K562 (cell line): ENCODE measurements around the gene PNKD. TPM values are rescaled to one million over a fixed set of nuclear protein-coding genes. Genes with fewer than 3 reads are reported as not detected.

Experiments used
- CBFB ChIP-seq: sonication (generic); formaldehyde crosslinking; IDR thresholded peaks from 2 replicates; pipeline ENCODE4 v1.4.0; 2020; ENCODE audit warnings: mild to moderate bottlenecking, missing genetic modification reagents
- CSDE1 ChIP-seq, 2 experiments: fragments of 450-650 bp; IDR thresholded peaks; 2 replicates each; pipeline ENCODE4 v1.6.1; 2016; ENCODE audit warnings: mild to moderate bottlenecking in 1 of 2
- FUS ChIP-seq: fragments of 200-400 bp; formaldehyde crosslinking; optimal IDR thresholded peaks from 2 replicates; pipeline ENCODE3; 2017; ENCODE audit warnings: low read depth, low read length
- KAT7 ChIP-seq: sonication (generic); formaldehyde crosslinking; IDR thresholded peaks from 2 replicates; pipeline ENCODE4 v1.8.0; 2022; ENCODE audit warnings: missing genetic modification reagents, mild to moderate bottlenecking, borderline replicate concordance
- MBD2 ChIP-seq: sonication (generic); IDR thresholded peaks from 2 replicates; pipeline ENCODE4 v1.6.1; 2016; ENCODE audit warnings: low read depth, borderline replicate concordance
- MEF2A ChIP-seq: IDR thresholded peaks from 2 replicates; pipeline ENCODE4 v1.6.1; 2011; ENCODE audit warnings: low read depth, mild to moderate bottlenecking, low read length, moderate library complexity; ENCODE audit not compliant: control insufficient read depth
- NFIC ChIP-seq: fragments of 450-650 bp; IDR thresholded peaks from 2 replicates; pipeline ENCODE4 v1.6.1; 2017; ENCODE audit warnings: mild to moderate bottlenecking, inconsistent platforms
- PRPF4 ChIP-seq: fragments of 200-400 bp; formaldehyde crosslinking; IDR thresholded peaks from one replicate; pipeline ENCODE4 v1.6.1; 2017; ENCODE audit warnings: low read length, low read depth, mild to moderate bottlenecking; ENCODE audit not compliant: insufficient read depth, poor library complexity, severe bottlenecking
- RBFOX2 ChIP-seq: fragments of 200-400 bp; formaldehyde crosslinking; IDR thresholded peaks from 2 replicates; pipeline ENCODE4 v1.6.1; 2017; ENCODE audit warnings: low read depth, mild to moderate bottlenecking, low read length, moderate library complexity
- SP2 ChIP-seq: IDR thresholded peaks from 2 replicates; pipeline ENCODE4 v1.6.1; 2011; ENCODE audit warnings: mild to moderate bottlenecking, low read depth, low read length, moderate library complexity; ENCODE audit not compliant: poor library complexity, severe bottlenecking; ENCODE audit errors: extremely low read depth
- VEZF1 ChIP-seq: fragments of 200-800 bp; sonication (Bioruptor generic); IDR thresholded peaks from 2 replicates; pipeline ENCODE4 v1.6.1; 2017; ENCODE audit warnings: missing genetic modification characterization, missing compliant biosample characterization
- ZBTB1 ChIP-seq: sonication (generic); formaldehyde crosslinking; IDR thresholded peaks from 2 replicates; pipeline ENCODE4 v1.8.1; 2023; ENCODE audit warnings: missing genetic modification reagents, low read depth, mild to moderate bottlenecking, borderline replicate concordance
- ZBTB33 ChIP-seq: sonication (generic); formaldehyde crosslinking; IDR thresholded peaks from 2 replicates; pipeline ENCODE4 v1.8.1; 2023; ENCODE audit warnings: mild to moderate bottlenecking, missing genetic modification reagents
- ZBTB49 ChIP-seq: sonication (generic); formaldehyde crosslinking; IDR thresholded peaks from 2 replicates; pipeline ENCODE4 v1.8.0; 2022; ENCODE audit warnings: missing genetic modification reagents, mild to moderate bottlenecking, borderline replicate concordance
- ZNF592 ChIP-seq: fragments of 450-650 bp; IDR thresholded peaks from 2 replicates; pipeline ENCODE4 v1.6.1; 2017; ENCODE audit warnings: antibody characterized with exemption, mild to moderate bottlenecking
- ZNF717 ChIP-seq: fragments of 250-450 bp; sonication (Bioruptor Pico); IDR thresholded peaks from 2 replicates; pipeline ENCODE4 v1.5.0; 2021
- polyA plus RNA-seq, 8 experiments: library from polyadenylated mRNA; depleted of rRNA in 4 of 8; stranded (reverse) in 5 of 8; unstranded in 3 of 8; fragments of >200 nt; fragmentation: Nextera tagmentation in 2 of 8; fragmentation: Illumina TruSeq in 1 of 8; extraction: Ambion mirVana in 2 of 8; extraction: Trizol in 1 of 8; gene quantifications; 2 replicates each; pipeline versions ENCODE4 v1.2.1 to v1.2.3, GENCODE V29; 2011 to 2014; ENCODE audit warnings: inconsistent platforms in 1 of 8, missing spikeins in 1 of 8
- total RNA-seq, 7 experiments: library from RNA; depleted of rRNA in 6 of 7; stranded (reverse); fragments of >200 nt in 6 of 7; fragmentation: Illumina TruSeq in 2 of 7; extraction: Trizol in 2 of 7; gene quantifications; 2 replicates each; pipeline versions ENCODE4 v1.2.1 to v1.2.3, GENCODE V29; 2011 to 2021; ENCODE audit warnings: low replicate concordance in 1 of 7

Gene PNKD
- total and polyA plus RNA-seq, 9 of the 15 experiments (the other 6 are each of a cell fraction or from before 2014, with no cell fraction given): 26.0 to 105 (median 60.1) TPM

- TF ChIP-seq MBD2: 0 out of 2 replicates have a peak, but pooled peaks have one; percentile 9
- TF ChIP-seq CSDE1 (IDR thresholded peaks at IDR 0.05): no peak
- peak; percentile 59; the same call in 1 of the 2 replicates for TF ChIP-seq ZNF592
- TF ChIP-seq ZBTB33 (CRISPR knock-in tag): peak; percentile 85
- 0 out of 2 replicates have a peak, but pooled peaks have one; percentile 47 for TF ChIP-seq KAT7 (CRISPR knock-in tag)
- no peak for TF ChIP-seq MEF2A
- TF ChIP-seq VEZF1 (CRISPR knock-in tag): 0 out of 2 replicates have a peak, but pooled peaks have one; percentile 2
- TF ChIP-seq PRPF4: no peak
- TF ChIP-seq NFIC: peak; percentile 51
- peak; percentile 51; the same call in 1 of the 2 replicates for TF ChIP-seq ZBTB1
- no peak for TF ChIP-seq ZBTB49 (CRISPR knock-in tag)
- no peak for TF ChIP-seq SP2
- peak; percentile 5 for TF ChIP-seq RBFOX2
- no peak for TF ChIP-seq FUS
- 0 out of 2 replicates have a peak, but pooled peaks have one; percentile 4 for TF ChIP-seq CBFB (CRISPR knock-in tag)
- no peak for TF ChIP-seq ZNF717 (CRISPR knock-in tag)
Measured at GRCh38 chr2:218394298-218395089, 124.2 kb downstream of the PNKD start (continued).
